Measurements from ENCODE around the gene VPS45. TPM values are rescaled to one million over a fixed set of nuclear protein-coding genes. Genes with fewer than 3 reads are reported as not detected.

The VPS45 gene
- total RNA-seq, 1 experiment from 2014 or later = 28.2 TPM

DNA sequence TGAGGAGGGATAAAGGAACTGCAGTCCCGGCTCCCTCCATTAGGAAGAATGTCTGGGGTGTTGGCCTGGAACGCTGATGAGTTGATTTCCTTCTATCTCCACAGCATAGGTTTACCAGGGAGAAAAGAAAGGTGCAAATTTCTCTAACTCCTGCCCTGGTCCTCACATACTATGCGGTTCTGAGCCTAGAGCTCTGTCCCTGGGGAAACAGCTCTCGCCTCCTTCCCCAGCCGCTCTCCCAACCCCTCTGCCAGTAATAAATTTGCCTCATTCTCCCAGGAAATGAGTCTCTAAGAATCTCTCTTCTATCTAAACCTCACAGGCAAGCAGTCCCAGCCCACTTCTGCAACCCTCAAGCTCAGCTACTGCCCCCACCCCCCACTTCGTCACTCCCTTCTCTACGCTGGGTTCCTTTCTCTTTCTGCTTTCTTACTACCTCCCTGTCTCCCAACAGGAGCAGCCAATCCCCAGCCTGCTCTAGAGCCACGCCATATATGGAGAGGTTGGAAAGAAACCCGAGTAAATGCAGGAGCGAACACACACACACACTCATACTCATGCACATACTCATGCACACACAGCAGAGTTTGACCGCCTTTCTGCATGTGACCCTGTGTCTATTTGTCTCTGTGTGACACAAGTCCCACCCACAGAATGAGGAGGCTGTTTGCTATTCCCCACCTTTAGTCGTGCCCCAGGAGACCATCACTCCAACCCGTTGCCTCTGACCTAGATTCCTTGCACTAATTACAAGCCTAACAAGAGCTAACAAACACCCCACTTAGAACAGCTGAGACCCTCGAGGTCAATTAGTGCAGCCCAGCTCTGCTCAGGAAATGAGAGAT lies 95.5 kb downstream of the VPS45 start (continued):
- TF ChIP-seq, protein P1, sequence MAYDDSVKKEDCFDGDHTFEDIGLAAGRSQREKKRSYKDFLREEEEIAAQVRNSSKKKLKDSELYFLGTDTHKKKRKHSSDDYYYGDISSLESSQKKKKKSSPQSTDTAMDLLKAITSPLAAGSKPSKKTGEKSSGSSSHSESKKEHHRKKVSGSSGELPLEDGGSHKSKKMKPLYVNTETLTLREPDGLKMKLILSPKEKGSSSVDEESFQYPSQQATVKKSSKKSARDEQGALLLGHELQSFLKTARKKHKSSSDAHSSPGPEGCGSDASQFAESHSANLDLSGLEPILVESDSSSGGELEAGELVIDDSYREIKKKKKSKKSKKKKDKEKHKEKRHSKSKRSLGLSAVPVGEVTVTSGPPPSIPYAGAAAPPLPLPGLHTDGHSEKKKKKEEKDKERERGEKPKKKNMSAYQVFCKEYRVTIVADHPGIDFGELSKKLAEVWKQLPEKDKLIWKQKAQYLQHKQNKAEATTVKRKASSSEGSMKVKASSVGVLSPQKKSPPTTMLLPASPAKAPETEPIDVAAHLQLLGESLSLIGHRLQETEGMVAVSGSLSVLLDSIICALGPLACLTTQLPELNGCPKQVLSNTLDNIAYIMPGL (CRISPR knock-in tag; IDR thresholded peaks at IDR 0.05) = no peak
- TF ChIP-seq ZBTB43 (CRISPR knock-in tag; IDR thresholded peaks at IDR 0.05) = peak; percentile 74
- TF ChIP-seq, protein P2, sequence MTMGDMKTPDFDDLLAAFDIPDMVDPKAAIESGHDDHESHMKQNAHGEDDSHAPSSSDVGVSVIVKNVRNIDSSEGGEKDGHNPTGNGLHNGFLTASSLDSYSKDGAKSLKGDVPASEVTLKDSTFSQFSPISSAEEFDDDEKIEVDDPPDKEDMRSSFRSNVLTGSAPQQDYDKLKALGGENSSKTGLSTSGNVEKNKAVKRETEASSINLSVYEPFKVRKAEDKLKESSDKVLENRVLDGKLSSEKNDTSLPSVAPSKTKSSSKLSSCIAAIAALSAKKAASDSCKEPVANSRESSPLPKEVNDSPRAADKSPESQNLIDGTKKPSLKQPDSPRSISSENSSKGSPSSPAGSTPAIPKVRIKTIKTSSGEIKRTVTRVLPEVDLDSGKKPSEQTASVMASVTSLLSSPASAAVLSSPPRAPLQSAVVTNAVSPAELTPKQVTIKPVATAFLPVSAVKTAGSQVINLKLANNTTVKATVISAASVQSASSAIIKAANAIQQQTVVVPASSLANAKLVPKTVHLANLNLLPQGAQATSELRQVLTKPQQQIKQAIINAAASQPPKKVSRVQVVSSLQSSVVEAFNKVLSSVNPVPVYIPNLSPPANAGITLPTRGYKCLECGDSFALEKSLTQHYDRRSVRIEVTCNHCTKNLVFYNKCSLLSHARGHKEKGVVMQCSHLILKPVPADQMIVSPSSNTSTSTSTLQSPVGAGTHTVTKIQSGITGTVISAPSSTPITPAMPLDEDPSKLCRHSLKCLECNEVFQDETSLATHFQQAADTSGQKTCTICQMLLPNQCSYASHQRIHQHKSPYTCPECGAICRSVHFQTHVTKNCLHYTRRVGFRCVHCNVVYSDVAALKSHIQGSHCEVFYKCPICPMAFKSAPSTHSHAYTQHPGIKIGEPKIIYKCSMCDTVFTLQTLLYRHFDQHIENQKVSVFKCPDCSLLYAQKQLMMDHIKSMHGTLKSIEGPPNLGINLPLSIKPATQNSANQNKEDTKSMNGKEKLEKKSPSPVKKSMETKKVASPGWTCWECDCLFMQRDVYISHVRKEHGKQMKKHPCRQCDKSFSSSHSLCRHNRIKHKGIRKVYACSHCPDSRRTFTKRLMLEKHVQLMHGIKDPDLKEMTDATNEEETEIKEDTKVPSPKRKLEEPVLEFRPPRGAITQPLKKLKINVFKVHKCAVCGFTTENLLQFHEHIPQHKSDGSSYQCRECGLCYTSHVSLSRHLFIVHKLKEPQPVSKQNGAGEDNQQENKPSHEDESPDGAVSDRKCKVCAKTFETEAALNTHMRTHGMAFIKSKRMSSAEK (CRISPR knock-in tag; IDR thresholded peaks at IDR 0.05; ENCODE audit: borderline replicate concordance) = no peak
- no peak for TF ChIP-seq KAT7 (CRISPR knock-in tag; IDR thresholded peaks at IDR 0.05; ENCODE audit: borderline replicate concordance)
- no peak for TF ChIP-seq TEAD4 (CRISPR knock-in tag; IDR thresholded peaks at IDR 0.05)
- peak; percentile 56; the same call in 1 of the 2 replicates for TF ChIP-seq ETV6 (CRISPR knock-in tag; IDR thresholded peaks at IDR 0.05)
- no peak for TF ChIP-seq IRF1 (CRISPR knock-in tag; IDR thresholded peaks at IDR 0.05)
- TF ChIP-seq ZNF671 (CRISPR knock-in tag; IDR thresholded peaks at IDR 0.05) = no peak
- TF ChIP-seq ESRRA (CRISPR knock-in tag; IDR thresholded peaks at IDR 0.05; ENCODE audit: borderline replicate concordance) = no peak
- TF ChIP-seq ZNF219 (CRISPR knock-in tag; IDR thresholded peaks at IDR 0.05; ENCODE audit: borderline replicate concordance) = no peak; the same call in 1 of the 2 replicates
- TF ChIP-seq GRHL2 (CRISPR knock-in tag; IDR thresholded peaks at IDR 0.05; ENCODE audit: insufficient replicate concordance, severe bottlenecking) = no peak
- 0 out of 2 replicates have a peak, but pooled peaks have one; percentile 25 for TF ChIP-seq AR (CRISPR knock-in tag; IDR thresholded peaks at IDR 0.05)
- TF ChIP-seq RORB (CRISPR knock-in tag; IDR thresholded peaks at IDR 0.05) = no peak

DNA sequence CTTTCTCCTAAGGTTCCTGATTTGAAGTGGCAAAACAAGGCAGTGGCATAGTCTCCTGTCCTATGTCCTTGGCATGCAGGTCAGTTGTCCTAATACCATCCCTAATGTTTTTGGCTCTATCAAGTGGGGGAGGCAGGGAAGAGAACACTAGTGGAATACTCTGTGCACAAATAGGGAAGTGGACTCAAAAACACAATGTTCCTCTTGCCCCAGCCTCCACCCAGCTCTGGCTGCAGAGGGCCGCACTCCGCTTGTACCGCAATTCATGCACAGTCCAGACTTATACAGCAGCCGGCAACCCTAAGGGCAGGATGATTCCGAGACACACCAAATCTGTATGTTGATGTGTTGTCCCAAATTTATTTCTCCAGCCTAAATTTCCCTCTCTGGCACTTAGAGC lies 96.6 kb downstream of the VPS45 start:
- ChIA-PET CTCF (interaction anchor here (2.1 to 2.7 kb wide), 3 partner anchors 14 to 23 kb away, joined by 9 to 22 read pairs (median 11); partner anchors contain the start of gene PLEKHO1), POLR2A (interaction anchor here (3.3 kb wide), 1 partner anchor 278 kb away, joined by 42 read pairs; a partner anchor contains a TSS)
- no peaks in the 10 kb centered on the region for H3K9me3 Mint-ChIP-seq
- H3K36me3 Mint-ChIP-seq = 0 out of 2 replicates have a peak, but pooled peaks cover 3% of the 10 kb centered on the region
- no peak for ATAC-seq
- no peak overlapping the region; the same call in 1 of the 2 replicates for H3K4me3 Mint-ChIP-seq
- H3K4me1 Mint-ChIP-seq = peaks cover 42% of the 10 kb centered on the region
- peak overlapping the region; percentile 40 for H3K27ac Mint-ChIP-seq
- no peak for DNase-seq (ENCODE audit: low spot score)
- no peaks in the 10 kb centered on the region for H3K27me3 Mint-ChIP-seq (ENCODE audit: low read depth)
- TF ChIP-seq MXD4 (CRISPR knock-in tag; IDR thresholded peaks at IDR 0.05; ENCODE audit: borderline replicate concordance) (no peak), SP1 (CRISPR knock-in tag; conservative IDR thresholded peaks at IDR 0.05) (no peak), TCF7 (CRISPR knock-in tag; IDR thresholded peaks at IDR 0.05; ENCODE audit: low read depth) (no peak), ZNF396 (CRISPR knock-in tag; IDR thresholded peaks at IDR 0.05; ENCODE audit: borderline replicate concordance) (no peak), ZNF121 (CRISPR knock-in tag; IDR thresholded peaks at IDR 0.05) (no peak), E2F5 (CRISPR knock-in tag; IDR thresholded peaks at IDR 0.05) (no peak), FOXP4 (CRISPR knock-in tag; IDR thresholded peaks at IDR 0.05) (no peak)

Data from WTC11 (cell line).